Erythroblast (primary cell): ENCODE data around the gene PCLO.
"Not testable (repeated sequence)": the region's sequence is repeated elsewhere in the genome, so short reads cannot be mapped to it uniquely, and the experiment has no call there.

Experiments used
- DNase-seq, 2 experiments: peaks; one replicate each; lab custom pipeline; 2025; lab: John Stamatoyannopoulos, UW
- GATA1 ChIP-seq: IDR thresholded peaks from 2 replicates; pipeline ENCODE4 v1.6.1; 2011; ENCODE audit warnings: low read depth, mild to moderate bottlenecking, control low read depth, low read length, moderate library complexity
- POLR2A ChIP-seq: IDR thresholded peaks from 2 replicates; pipeline ENCODE4 v1.6.1; 2011; ENCODE audit warnings: mild to moderate bottlenecking, low read length

The PCLO gene

DNA sequence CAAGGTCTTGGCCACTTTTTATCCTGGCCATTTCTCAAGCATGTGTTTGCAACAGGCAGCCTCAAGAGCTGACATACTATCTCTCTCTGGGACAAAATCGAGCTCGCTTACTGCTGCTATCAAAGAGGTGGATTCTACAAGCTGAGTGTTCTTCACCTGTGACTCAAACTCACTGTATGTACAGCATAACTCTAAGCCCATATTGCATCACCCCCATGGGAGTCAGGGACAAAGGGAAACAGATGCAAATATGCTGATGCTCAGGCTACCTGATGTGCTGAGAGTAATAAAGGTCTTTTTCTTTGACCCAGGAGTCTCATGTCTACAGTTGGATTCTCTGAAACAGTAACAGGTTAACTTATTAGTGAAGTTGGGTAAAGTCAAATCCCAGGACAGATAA lies 45.2 kb downstream of the PCLO start:
- no peak for TF ChIP-seq GATA1
- no peak for TF ChIP-seq POLR2A
- no peak for DNase-seq

DNA sequence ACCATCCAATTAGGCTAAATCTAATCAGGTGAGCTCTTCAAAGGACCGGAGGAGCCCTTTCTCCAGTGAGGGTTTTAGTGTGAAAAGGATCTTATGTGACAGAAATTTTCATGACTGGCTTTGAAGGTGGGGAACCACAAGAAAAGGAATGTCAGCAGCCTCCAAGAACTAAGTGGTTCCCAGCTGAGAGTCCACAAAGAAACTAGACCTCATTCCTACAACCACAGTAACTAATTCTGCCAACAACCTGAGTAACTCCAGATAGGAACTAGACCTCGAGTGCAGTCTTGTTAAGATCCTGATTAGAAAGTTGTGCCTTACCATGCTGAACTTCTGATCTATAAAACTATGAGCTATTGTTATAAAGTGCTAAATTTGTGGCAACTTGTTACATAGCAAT lies 51.3 kb downstream of the PCLO start:
- no peak for DNase-seq
- no peak for TF ChIP-seq GATA1
- TF ChIP-seq POLR2A = no peak

GRCh38 chr7:83109352-83109751 lies 53.3 kb downstream of the PCLO start:
- DNase-seq = no peak
- TF ChIP-seq GATA1 = no peak
- no peak for TF ChIP-seq POLR2A

DNA sequence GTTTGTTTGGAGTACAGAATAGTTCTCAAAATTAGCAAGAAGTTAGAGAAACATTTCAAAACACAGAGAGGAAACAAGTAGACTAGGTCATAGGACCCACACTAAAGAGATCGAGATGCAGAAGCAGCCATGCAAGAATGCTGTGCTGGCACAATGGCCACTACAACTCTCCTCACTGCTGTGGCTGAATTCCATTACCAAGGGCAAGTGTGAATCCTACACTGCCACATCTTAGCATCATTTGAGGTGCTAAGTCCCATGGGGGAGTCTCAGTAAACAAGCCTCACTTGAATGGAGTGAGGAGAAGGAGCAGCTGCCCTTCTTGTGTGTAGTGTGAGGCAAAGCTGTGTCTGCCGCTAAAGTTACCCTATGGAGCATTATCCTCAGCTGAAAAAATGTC lies 56.7 kb downstream of the PCLO start:
- no peak for TF ChIP-seq POLR2A
- no peak for TF ChIP-seq GATA1
- no peak for DNase-seq

- TF ChIP-seq POLR2A (no peak), GATA1 (no peak)
These were observed 57.6 kb downstream of the PCLO start for GRCh38 chr7:83105063-83105462.

DNA sequence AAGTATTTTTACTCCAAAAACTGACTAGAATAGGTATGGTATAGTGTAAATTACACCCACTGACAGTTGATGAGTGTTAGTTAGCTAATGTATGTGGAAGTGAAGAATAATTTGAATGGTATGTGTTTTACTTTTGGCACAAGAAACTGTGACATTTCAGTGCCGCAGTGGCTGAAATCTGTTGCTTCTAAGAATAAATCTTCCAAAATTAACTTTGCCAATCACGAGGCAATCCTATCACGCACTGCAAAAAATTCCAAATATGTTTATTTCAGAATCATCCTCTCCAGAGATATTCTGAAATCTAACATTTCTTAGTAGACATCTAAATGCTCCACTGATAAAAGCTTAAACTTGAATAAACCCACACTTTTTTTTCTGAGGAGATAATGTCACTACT lies 61.2 kb downstream of the PCLO start:
- no peak for DNase-seq
- TF ChIP-seq POLR2A (no peak), GATA1 (no peak)

More at GRCh38 chr7:83105063-83105462, 57.6 kb downstream of the PCLO start:
- DNase-seq = no peak

GRCh38 chr7:83096065-83096580 lies 66.6 kb downstream of the PCLO start:
- TF ChIP-seq POLR2A (no peak), GATA1 (no peak)
- DNase-seq = no peak

DNA sequence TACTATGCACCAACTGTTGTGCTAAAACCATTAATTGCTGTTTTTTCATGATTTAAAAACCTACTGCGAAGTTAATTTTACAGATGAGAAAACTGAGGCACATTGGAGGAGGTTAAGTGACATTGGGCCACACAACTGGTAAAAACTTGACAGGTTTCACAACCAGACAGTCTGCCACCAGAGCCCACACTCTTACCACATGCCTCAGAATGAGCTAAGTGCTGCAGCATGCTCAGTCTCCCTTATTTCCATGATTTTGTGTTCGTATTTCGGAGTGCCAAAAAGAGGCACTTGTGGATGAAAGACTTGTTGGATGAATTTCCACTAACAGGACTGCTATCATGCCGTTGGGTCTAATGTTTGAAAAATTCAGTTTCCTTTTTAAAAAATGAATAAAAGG lies 77.4 kb downstream of the PCLO start:
- DNase-seq = no peak
- TF ChIP-seq POLR2A (no peak), GATA1 (no peak)

DNA sequence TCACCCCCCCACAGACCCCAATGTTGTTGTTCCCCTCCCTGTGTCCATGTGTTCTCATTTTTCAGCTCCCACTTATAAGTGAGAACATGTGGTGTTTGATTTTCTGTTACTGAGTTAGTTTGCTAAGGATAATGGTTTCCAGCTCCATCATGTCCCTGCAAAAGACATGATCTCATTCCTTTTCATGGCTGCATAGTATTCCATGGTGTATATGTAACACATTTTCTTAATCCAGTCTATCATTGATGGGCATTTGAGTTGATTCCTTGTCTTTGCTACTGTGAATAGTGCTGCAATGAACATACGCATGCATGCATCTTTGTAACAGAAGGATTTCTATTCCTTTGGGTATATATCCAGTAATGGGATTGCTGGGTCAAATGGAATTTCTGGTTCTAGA lies 82.8 kb downstream of the PCLO start:
- not testable (repeated sequence) for DNase-seq

- no peak for TF ChIP-seq GATA1
- no peak for TF ChIP-seq POLR2A
- DNase-seq = no peak
These were observed 85.4 kb downstream of the PCLO start for GRCh38 chr7:83077328-83077727.

- TF ChIP-seq POLR2A (no peak), GATA1 (no peak)
- no peak for DNase-seq
These were observed 89.8 kb downstream of the PCLO start for GRCh38 chr7:83072576-83073517.

- no peak for TF ChIP-seq POLR2A
- no peak for TF ChIP-seq GATA1
These were observed 97.0 kb downstream of the PCLO start for GRCh38 chr7:83065714-83066113.

DNA sequence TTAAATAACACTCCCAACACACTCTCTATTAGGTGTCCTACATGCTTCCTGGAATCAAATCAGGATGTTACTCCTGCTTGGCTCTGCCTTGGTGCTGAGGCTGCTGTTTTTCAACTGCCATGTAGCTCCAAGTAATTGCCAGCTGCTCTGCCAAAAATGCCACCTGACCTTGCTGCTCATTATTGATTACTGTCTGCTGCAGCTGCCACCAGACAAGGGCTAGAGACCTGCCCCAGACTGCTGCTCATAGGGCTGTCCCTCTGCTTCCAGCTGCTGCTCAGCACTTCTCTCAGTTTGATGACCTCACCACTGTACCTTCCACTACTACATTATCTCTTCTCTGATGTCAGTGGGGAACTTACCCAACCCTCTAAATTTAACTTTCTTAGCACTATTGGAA lies 102.5 kb downstream of the PCLO start:
- TF ChIP-seq POLR2A (no peak), GATA1 (no peak)
- DNase-seq = no peak

More at GRCh38 chr7:83065714-83066113, 97.0 kb downstream of the PCLO start:
- DNase-seq = no peak

- TF ChIP-seq GATA1 (no peak), POLR2A (no peak)
These were observed 104.0 kb downstream of the PCLO start for GRCh38 chr7:83058667-83059066.

More at GRCh38 chr7:83058667-83059066, 104.0 kb downstream of the PCLO start:
- DNase-seq = no peak
